ENCODE data around the gene SPTLC1. TPM values are rescaled to one million over a fixed set of nuclear protein-coding genes. Genes with fewer than 3 reads are reported as not detected.

Gene SPTLC1
- polyA plus RNA-seq, 1 donor from 2014 or later = 74.8 TPM

- H3K9ac ChIP-seq (ENCODE audit: low read length) = no peak overlapping the region
- H3K9me3 ChIP-seq (ENCODE audit: low read length) = no peaks in the 10 kb centered on the region
- TF ChIP-seq SMC3 (conservative IDR thresholded peaks at IDR 0.05; ENCODE audit: poor library complexity) = peak; percentile 19
- peak; percentile 31 for TF ChIP-seq CTCF (IDR thresholded peaks at IDR 0.05; ENCODE audit: poor library complexity, severe bottlenecking)
- no peak for TF ChIP-seq EZH2 (IDR thresholded peaks at IDR 0.05; ENCODE audit: borderline replicate concordance, insufficient read depth, low read length, poor library complexity, severe bottlenecking)
- TF ChIP-seq RAD21 (conservative IDR thresholded peaks at IDR 0.05) = peak; percentile 23
- H3K27ac ChIP-seq (ENCODE audit: low read length) = no peak overlapping the region
- no peak overlapping the region for H2AFZ ChIP-seq (ENCODE audit: low read depth, low read length)
- no peaks in the 10 kb centered on the region for H3F3A ChIP-seq (ENCODE audit: insufficient read depth, low read length, poor library complexity, severe bottlenecking)
- H4K20me1 ChIP-seq (ENCODE audit: insufficient read depth) = no peaks in the 10 kb centered on the region
- H3K36me3 ChIP-seq (ENCODE audit: insufficient read depth, low read length) = no peaks in the 10 kb centered on the region
- H3K4me3 ChIP-seq (ENCODE audit: low read length) = no peak overlapping the region
- no peak overlapping the region for H3K4me2 ChIP-seq (ENCODE audit: low read length)
- no peaks in the 10 kb centered on the region for H3K79me2 ChIP-seq (replicated peaks; ENCODE audit: insufficient read depth, low read length)
- peaks cover 22% of the 10 kb centered on the region for H3K27me3 ChIP-seq (ENCODE audit: insufficient read depth, low read depth, low read length)
- no peaks in the 10 kb centered on the region for H3K9me2 ChIP-seq (ENCODE audit: insufficient read depth, low read length)
Measured at GRCh38 chr9:92138157-92138959, 23.1 kb upstream of the SPTLC1 start.

- Histone ChIP-seq H3K9me3 (ENCODE audit: low read length) (no peaks in the 10 kb centered on the region), H2AFZ (ENCODE audit: low read depth, low read length) (no peak overlapping the region), H3K36me3 (ENCODE audit: insufficient read depth, low read length) (no peaks in the 10 kb centered on the region), H3K27ac (ENCODE audit: low read length) (no peak overlapping the region), H3K27me3 (ENCODE audit: insufficient read depth, low read depth, low read length) (peaks cover 12% of the 10 kb centered on the region), H3K4me2 (ENCODE audit: low read length) (no peak overlapping the region), H3K9ac (ENCODE audit: low read length) (no peak overlapping the region), H4K20me1 (ENCODE audit: insufficient read depth) (no peaks in the 10 kb centered on the region), H3K4me3 (ENCODE audit: low read length) (no peak overlapping the region), H3F3A (ENCODE audit: insufficient read depth, low read length, poor library complexity, severe bottlenecking) (no peaks in the 10 kb centered on the region), H3K9me2 (ENCODE audit: insufficient read depth, low read length) (no peaks in the 10 kb centered on the region), H3K79me2 (replicated peaks; ENCODE audit: insufficient read depth, low read length) (no peaks in the 10 kb centered on the region)
- TF ChIP-seq SMC3 (conservative IDR thresholded peaks at IDR 0.05; ENCODE audit: poor library complexity) (no peak), RAD21 (conservative IDR thresholded peaks at IDR 0.05) (no peak), TAF1 (IDR thresholded peaks at IDR 0.05; ENCODE audit: low read depth) (no peak), REST (IDR thresholded peaks at IDR 0.05; ENCODE audit: borderline replicate concordance) (no peak), EP300 (conservative IDR thresholded peaks at IDR 0.05; ENCODE audit: poor library complexity, severe bottlenecking) (no peak), POLR2AphosphoS5 (IDR thresholded peaks at IDR 0.05) (no peak)
Measured at GRCh38 chr9:92136184-92136858, 21.1 kb upstream of the SPTLC1 start.
